AG04449 (cell line): ENCODE results near the gene ATP8B1.

Source experiments
- CTCF ChIA-PET: fragments of 350-600 bp; formaldehyde crosslinking; extraction: SDS; loops from one replicate; lab custom pipeline; 2021; ENCODE audit warnings: antibody characterized with exemption; lab: Yijun Ruan, JAX
- POLR2A ChIA-PET: fragments of 400-600, 350-600 bp; formaldehyde crosslinking; extraction: SDS; loops from one replicate; lab custom pipeline; 2020; ENCODE audit warnings: antibody characterized with exemption, inconsistent platforms; lab: Yijun Ruan, JAX
- DNase-seq: peaks from one replicate; pipeline ENCODE4 v3.0.0-alpha.2; 2010; ENCODE audit warnings: low read depth, low spot score
- H3K4me3 ChIP-seq: 2 replicates; pipeline ENCODE4 v1.5.1; 2011; ENCODE audit warnings: low read depth, mild to moderate bottlenecking, control low read depth, low read length
- TF ChIP-seq, protein P1 (sequence below): IDR thresholded peaks from one replicate; pipeline ENCODE4 v1.5.1; 2011; ENCODE audit warnings: mild to moderate bottlenecking, moderate library complexity, low read length, control low read depth, inconsistent platforms; ENCODE audit not compliant: insufficient read depth; ENCODE audit errors: missing control alignments

Gene ATP8B1

GRCh38 chr18:57670046-57670445 is 133.1 kb downstream of the ATP8B1 start:
- CTCF ChIA-PET: no interaction called here
- POLR2A ChIA-PET: no interaction called here
- no peak for DNase-seq
- TF ChIP-seq, protein P1, sequence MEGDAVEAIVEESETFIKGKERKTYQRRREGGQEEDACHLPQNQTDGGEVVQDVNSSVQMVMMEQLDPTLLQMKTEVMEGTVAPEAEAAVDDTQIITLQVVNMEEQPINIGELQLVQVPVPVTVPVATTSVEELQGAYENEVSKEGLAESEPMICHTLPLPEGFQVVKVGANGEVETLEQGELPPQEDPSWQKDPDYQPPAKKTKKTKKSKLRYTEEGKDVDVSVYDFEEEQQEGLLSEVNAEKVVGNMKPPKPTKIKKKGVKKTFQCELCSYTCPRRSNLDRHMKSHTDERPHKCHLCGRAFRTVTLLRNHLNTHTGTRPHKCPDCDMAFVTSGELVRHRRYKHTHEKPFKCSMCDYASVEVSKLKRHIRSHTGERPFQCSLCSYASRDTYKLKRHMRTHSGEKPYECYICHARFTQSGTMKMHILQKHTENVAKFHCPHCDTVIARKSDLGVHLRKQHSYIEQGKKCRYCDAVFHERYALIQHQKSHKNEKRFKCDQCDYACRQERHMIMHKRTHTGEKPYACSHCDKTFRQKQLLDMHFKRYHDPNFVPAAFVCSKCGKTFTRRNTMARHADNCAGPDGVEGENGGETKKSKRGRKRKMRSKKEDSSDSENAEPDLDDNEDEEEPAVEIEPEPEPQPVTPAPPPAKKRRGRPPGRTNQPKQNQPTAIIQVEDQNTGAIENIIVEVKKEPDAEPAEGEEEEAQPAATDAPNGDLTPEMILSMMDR: no peak
- no peak overlapping the region for H3K4me3 ChIP-seq

DNA sequence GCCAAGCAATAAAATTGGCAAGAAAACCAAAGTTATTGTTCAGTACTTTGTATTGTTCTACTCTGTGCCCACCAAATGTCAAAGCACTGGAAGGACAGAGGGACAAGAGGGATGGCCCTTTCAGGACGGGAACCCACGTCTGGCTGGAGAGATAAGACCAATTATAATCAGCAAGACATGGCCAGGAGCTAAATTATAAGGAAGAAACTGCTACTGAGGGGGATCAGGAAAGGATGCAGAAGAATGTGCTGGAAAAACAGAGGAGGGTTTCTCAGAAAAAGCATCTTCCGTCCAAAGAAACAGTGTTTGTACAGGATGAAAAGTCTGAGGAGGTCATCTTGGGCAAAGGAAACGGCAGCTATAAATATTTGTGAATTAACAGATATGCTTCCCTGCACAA is 135.1 kb downstream of the ATP8B1 start:
- POLR2A ChIA-PET: no interaction called here
- DNase-seq: no peak
- CTCF ChIA-PET: interaction anchor here (0.8 kb wide), 1 partner anchor 454 kb away, joined by 3 read pairs; no protein-coding TSS in a partner anchor
- no peak overlapping the region for H3K4me3 ChIP-seq
- TF ChIP-seq, protein P1: no peak

DNA sequence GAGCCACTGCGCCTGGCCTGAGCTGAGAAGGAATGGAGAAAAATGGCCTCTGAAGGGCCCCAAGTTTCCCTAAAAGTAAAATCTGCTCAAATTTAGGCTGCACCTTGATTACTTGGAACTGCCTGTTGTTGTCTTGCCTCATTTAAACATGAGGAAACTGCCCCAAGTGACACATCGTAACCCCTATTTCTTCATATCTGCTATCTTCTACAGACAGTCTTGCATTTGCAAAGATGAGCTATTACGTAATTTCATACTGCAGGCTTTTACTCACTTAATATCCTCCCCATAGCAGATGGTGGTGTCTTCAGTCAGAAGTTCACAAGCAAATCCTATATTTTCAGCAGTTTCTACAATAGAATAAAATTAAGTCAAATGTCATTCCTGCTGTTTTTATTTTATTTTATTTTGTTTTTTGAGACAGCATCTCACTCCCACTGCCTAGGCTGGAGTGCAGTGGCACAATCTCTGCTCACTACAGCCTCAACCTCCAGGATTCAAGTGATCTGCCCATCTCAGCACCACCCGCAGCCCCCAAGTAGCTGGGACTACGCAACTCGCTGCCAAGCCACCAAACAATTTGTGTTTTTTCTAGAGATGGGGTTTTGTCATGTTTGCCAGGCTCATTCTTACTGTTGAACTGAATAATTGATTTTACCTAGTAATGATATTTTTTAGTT is 136.2 kb downstream of the ATP8B1 start:
- ChIA-PET POLR2A (no interaction called here), CTCF (interaction anchor here (0.8 to 1.0 kb wide), 2 partner anchors 29 to 455 kb away, joined by 3 read pairs; no protein-coding TSS in a partner anchor)
- no peak overlapping the region for H3K4me3 ChIP-seq
- TF ChIP-seq, protein P1: no peak
- DNase-seq: peak; percentile 65

DNA sequence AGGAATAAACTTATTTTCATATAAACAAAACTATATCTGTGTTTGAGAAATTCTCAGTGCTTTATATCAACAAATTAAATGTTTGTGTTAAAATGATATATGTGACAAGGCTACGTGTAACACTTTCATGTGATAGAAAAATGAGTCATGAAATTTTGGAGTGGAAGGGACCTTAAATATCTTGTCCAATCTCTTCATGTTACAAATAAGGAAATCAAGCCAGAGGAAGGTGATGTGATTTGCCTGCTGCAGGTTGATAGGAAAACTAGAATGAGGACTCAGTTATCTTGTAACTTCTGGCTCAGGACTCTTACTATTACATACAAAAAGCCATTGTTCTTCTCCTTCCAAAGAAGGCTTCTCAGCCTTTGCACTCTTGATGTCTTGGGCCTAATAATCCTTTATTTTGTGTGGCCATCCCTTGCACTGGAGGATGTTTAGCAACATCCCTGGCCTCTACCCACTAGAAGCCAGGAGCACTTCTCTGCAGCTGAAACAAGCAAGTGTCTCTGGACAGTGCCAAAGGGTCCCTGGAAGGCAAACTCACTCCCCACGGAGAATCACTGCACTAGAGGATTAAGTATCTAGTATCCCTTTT is 138.4 kb downstream of the ATP8B1 start:
- ChIA-PET POLR2A (no interaction called here), CTCF (no interaction called here)
- no peak for DNase-seq
- no peak overlapping the region for H3K4me3 ChIP-seq
- TF ChIP-seq, protein P1: no peak

DNA sequence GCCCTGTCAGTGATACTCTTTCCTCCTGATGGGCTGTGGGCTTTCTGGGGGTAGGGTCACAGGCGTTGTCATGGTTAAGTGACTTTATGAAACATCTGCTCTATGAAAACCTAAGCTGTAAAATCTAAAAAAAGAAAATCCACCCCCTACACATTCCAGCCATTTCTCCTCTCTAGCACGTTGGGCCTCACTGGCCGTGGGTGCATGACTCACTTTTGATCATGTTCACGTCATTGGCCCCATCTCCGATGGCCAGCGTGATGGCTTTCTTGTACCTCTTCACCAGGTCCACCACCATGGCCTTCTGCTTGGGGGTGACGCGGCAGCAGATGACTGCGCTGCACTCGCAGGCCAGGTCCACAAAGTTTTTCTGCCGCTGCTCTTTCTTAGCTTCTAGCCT is 142.2 kb downstream of the ATP8B1 start:
- no peak overlapping the region for H3K4me3 ChIP-seq
- DNase-seq: peak; percentile 53
- POLR2A ChIA-PET: no interaction called here
- TF ChIP-seq, protein P1: no peak
- CTCF ChIA-PET: no interaction called here

DNA sequence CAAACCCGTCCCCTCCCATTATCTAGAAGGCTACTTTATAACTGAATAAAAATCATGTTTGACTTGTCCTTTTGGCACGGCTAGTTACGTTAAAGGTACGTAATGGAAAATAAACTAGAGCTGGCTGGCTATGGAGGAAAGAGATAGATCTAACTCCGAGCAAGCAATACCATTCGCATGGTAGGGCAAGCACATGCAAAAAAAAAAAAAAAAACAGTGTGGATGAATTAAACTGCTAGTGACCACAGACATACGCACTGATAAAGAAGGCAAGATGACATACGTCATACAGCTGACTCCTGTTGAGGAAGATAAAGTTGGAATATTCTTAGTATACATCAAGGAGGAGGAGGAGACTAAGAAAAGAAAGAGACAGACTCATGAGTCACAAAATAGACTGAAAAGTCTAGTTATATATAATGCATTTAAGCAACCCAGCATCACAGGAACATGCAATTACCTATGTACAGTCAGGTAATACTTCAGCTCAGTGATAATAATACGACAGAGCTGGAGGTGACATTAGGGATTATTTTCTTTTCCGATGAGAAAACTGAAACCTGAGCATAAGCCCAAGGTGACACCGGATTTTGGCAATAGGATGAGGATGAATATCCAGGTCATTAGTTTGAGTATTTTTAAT is 143.5 kb downstream of the ATP8B1 start:
- H3K4me3 ChIP-seq: no peak overlapping the region
- POLR2A ChIA-PET: no interaction called here
- TF ChIP-seq, protein P1: no peak
- no peak for DNase-seq
- CTCF ChIA-PET: no interaction called here
